ENCODE data around the gene SLC35D3. TPM values are rescaled to one million over a fixed set of nuclear protein-coding genes. Genes with fewer than 3 reads are reported as not detected.

Gene SLC35D3
- total and polyA plus RNA-seq, 3 donors from 2014 or later, result not detected

Small RNA genes within 50 kb of the gene (small RNA-seq; reads per million reads assigned to genes)
- gene RF00019, result 0 reads per million in 2 donors
- gene RPL35AP3, result 0 reads per million in 2 donors

Other genes with a start within 250 kb of the SLC35D3 start
- gene MAP3K5, start 129.8 kb upstream of the SLC35D3 start, total RNA-seq, result 10 to 100 TPM; 46.1 to 55.3 TPM
- 21.3 TPM for gene MAP3K5, start 129.8 kb upstream of the SLC35D3 start, polyA plus RNA-seq (ENCODE audit: insufficient read depth, low read depth, low replicate concordance)
- gene PEX7, start 99.7 kb upstream of the SLC35D3 start, total RNA-seq, result 10 to 100 TPM; 16.6 to 18.5 TPM
- gene PEX7, start 99.7 kb upstream of the SLC35D3 start, polyA plus RNA-seq (ENCODE audit: insufficient read depth, low read depth, low replicate concordance), result 28.6 TPM
- gene IL20RA, start 122.7 kb downstream of the SLC35D3 start, total RNA-seq, result 10 to 100 TPM; 16.1 to 16.6 TPM
- 8.4 TPM for gene IL20RA, start 122.7 kb downstream of the SLC35D3 start, polyA plus RNA-seq (ENCODE audit: insufficient read depth, low read depth, low replicate concordance)